BE2C (cell line): ENCODE data around the gene ZDHHC14.

Experiments used
- DNase-seq: peaks from one replicate; pipeline ENCODE4 v3.0.0-alpha.2; 2020
- H3K27me3 ChIP-seq: fragments of 250-450 bp; sonication (Bioruptor Pico); 2 replicates; pipeline ENCODE4 v1.5.1; 2020; ENCODE audit warnings: mild to moderate bottlenecking
- H3K36me3 ChIP-seq: fragments of 250-450 bp; sonication (Bioruptor Pico); 2 replicates; pipeline ENCODE4 v1.5.1; 2020; ENCODE audit warnings: mild to moderate bottlenecking
- H3K4me1 ChIP-seq: fragments of 250-450 bp; sonication (Bioruptor Pico); 2 replicates; pipeline ENCODE4 v1.5.1; 2020
- H3K4me3 ChIP-seq: 2 replicates; pipeline ENCODE4 v1.5.1; 2011; ENCODE audit warnings: low read depth, low read length
- H3K9me3 ChIP-seq: fragments of 250-450 bp; sonication (Bioruptor Pico); 2 replicates; pipeline ENCODE4 v1.5.1; 2020
- TF ChIP-seq, protein P1 (sequence below): IDR thresholded peaks from 2 replicates; pipeline ENCODE4 v1.5.1; 2012; ENCODE audit warnings: mild to moderate bottlenecking, low read depth, low read length

Gene ZDHHC14

GRCh38 chr6:157430834-157431233 lies 49.8 kb downstream of the ZDHHC14 start:
- H3K27me3 ChIP-seq, result no peaks in the 10 kb centered on the region
- H3K36me3 ChIP-seq, result no peaks in the 10 kb centered on the region
- H3K9me3 ChIP-seq, result no peaks in the 10 kb centered on the region
- DNase-seq, result no peak
- peaks cover 13% of the 10 kb centered on the region for H3K4me1 ChIP-seq
- TF ChIP-seq, protein P1, sequence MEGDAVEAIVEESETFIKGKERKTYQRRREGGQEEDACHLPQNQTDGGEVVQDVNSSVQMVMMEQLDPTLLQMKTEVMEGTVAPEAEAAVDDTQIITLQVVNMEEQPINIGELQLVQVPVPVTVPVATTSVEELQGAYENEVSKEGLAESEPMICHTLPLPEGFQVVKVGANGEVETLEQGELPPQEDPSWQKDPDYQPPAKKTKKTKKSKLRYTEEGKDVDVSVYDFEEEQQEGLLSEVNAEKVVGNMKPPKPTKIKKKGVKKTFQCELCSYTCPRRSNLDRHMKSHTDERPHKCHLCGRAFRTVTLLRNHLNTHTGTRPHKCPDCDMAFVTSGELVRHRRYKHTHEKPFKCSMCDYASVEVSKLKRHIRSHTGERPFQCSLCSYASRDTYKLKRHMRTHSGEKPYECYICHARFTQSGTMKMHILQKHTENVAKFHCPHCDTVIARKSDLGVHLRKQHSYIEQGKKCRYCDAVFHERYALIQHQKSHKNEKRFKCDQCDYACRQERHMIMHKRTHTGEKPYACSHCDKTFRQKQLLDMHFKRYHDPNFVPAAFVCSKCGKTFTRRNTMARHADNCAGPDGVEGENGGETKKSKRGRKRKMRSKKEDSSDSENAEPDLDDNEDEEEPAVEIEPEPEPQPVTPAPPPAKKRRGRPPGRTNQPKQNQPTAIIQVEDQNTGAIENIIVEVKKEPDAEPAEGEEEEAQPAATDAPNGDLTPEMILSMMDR, result no peak
- no peak overlapping the region for H3K4me3 ChIP-seq

DNA sequence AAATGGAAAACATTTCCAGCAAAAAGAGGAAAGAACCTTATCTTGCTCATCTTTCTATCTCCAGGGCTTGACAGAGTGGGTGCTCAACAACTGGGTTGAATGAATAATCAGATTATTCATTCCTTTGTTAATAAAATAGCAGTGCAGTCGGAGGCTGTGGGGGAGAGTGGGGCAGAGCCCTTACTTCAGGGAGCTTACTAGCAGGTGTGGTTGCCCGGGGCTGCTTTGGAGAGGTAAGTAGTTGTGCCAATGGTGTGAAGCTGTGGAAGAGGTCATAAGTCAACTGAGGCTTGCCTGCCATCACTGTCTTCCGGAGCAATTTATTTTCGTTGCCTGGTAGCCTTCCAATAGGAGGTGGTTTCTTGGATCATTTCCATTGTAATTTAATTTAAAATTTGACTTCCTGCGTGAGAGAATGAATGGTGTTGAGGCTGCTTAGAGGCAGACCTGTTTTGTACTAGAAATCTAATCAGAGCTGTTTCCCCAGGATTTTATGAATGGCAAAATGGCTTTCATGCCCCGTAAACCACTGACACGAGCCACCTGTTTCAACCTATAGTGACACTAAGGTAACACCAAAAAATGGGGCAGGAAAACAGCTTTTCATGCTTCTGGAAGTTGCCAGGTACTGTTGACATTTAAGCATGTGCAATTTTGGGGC lies 51.4 kb downstream of the ZDHHC14 start:
- H3K36me3 ChIP-seq, result no peaks in the 10 kb centered on the region
- no peaks in the 10 kb centered on the region for H3K27me3 ChIP-seq
- no peak overlapping the region for H3K4me3 ChIP-seq
- DNase-seq, result no peak
- H3K4me1 ChIP-seq, result peaks cover 13% of the 10 kb centered on the region
- no peaks in the 10 kb centered on the region for H3K9me3 ChIP-seq
- TF ChIP-seq, protein P1, result no peak

DNA sequence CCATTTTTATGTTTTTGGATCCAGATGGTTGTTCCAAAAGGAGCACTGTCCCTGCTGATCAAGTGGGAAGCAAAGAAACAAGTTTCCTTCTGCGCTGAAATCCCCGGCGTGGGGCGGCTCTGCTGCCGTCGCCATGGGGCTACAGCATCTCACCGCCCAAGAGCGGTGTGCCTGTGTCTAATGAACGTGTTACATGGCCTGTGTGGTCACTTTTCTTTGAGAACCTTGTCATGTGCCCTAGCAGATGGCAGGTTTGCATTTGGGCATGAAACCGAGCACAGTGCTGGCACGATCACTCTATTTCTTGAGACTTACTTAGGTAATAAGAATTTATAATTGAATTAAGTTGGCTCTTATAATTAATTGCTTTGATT lies 51.9 kb downstream of the ZDHHC14 start:
- Histone ChIP-seq H3K9me3 (no peaks in the 10 kb centered on the region), H3K36me3 (no peaks in the 10 kb centered on the region), H3K4me3 (no peak overlapping the region), H3K4me1 (peaks cover 13% of the 10 kb centered on the region), H3K27me3 (no peaks in the 10 kb centered on the region)
- no peak for DNase-seq
- TF ChIP-seq, protein P1, result no peak

- no peak overlapping the region for H3K4me3 ChIP-seq
- no peak for DNase-seq
- TF ChIP-seq, protein P1, result no peak
- no peaks in the 10 kb centered on the region for H3K9me3 ChIP-seq
- H3K27me3 ChIP-seq, result no peaks in the 10 kb centered on the region
- peaks cover 13% of the 10 kb centered on the region for H3K4me1 ChIP-seq
- no peaks in the 10 kb centered on the region for H3K36me3 ChIP-seq
Measured at GRCh38 chr6:157433678-157434081, 52.7 kb downstream of the ZDHHC14 start.

DNA sequence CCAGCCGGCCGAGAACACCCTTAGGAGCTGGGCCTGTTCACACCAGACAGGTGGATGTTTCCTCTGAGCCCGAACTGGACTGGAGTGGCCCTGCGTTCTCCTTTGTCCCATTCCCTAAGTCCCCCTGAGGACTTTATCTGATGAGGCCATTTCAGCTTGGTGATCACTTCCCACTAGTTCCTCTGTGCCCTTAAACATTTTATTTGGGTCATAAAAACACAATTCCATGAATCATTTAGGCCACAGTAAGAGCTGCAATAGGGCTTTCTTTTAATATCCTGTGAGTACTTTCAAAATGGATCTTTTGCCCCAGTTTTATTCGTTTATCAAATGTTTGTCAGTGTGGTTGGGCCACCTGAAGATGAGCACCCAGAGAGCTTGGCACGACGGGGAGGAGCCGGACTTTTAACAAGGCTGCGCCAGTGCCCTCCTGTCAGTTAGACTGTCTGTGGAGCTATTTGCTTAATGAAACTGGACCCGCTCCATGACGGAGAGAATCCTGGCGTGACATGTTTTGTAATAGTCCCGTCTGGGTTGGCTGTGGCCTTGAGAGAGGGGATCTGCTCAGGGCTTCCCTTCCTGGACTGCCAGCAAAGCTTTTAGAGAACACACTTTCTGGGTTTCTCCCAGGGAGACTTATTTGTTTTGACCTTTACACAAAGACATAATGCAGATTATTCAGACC lies 53.5 kb downstream of the ZDHHC14 start:
- no peak for DNase-seq
- Histone ChIP-seq H3K36me3 (no peaks in the 10 kb centered on the region), H3K27me3 (no peaks in the 10 kb centered on the region), H3K4me3 (no peak overlapping the region), H3K4me1 (peaks cover 9% of the 10 kb centered on the region), H3K9me3 (no peaks in the 10 kb centered on the region)
- TF ChIP-seq, protein P1, result no peak
